Cardiac fibroblast (primary cell): ENCODE data around the gene PDZD2.
"Not testable (repeated sequence)": the region's sequence is repeated elsewhere in the genome, so short reads cannot be mapped to it uniquely, and the experiment has no call there.

Source experiments
- DNase-seq, 2 donors: peaks; one replicate each; pipeline versions ENCODE4 v3.0.0 to v3.0.0-alpha.2; 2010; ENCODE audit warnings: low read depth in 2 of 2
- H3K4me3 ChIP-seq, 2 donors: replicated peaks in 1 of 2; 1 replicate in 1 of 2; 2 replicates in 1 of 2; pipeline ENCODE4 v1.5.1; 2011; ENCODE audit warnings: low read depth in 2 of 2, low read length in 2 of 2, mild to moderate bottlenecking in 2 of 2, moderate library complexity in 1 of 2
- CTCF ChIP-seq: IDR thresholded peaks from one replicate; pipeline ENCODE4 v1.5.1; 2011; ENCODE audit warnings: low read depth, mild to moderate bottlenecking, low read length, inconsistent platforms

Gene PDZD2

DNA sequence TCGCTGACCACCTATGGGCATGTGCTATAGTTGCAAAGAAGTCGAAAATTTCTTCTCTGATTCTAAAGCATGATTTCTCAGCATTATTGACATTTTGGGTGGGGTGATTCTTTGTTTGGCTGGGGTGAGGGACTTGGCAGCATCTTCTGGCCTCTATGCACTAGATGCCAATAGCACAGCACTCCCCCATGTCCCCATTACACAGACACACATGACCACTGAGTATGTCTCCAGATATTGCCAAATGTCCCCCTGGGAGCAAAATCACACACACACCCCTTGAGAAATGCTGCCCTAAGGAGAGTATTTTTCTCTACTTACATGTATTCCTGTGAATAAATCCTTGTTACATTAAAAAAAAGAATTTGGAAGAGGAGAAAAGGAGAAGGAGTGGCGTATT, 89.1 kb downstream of the PDZD2 start:
- no peak for TF ChIP-seq CTCF

GRCh38 chr5:31728806-31729205, 89.9 kb downstream of the PDZD2 start:
- not testable (repeated sequence) for H3K4me3 ChIP-seq, DNase-seq

More for the DNA sequence above, 89.1 kb downstream of the PDZD2 start:
- no peak overlapping the region for H3K4me3 ChIP-seq
- DNase-seq, result no peak

DNA sequence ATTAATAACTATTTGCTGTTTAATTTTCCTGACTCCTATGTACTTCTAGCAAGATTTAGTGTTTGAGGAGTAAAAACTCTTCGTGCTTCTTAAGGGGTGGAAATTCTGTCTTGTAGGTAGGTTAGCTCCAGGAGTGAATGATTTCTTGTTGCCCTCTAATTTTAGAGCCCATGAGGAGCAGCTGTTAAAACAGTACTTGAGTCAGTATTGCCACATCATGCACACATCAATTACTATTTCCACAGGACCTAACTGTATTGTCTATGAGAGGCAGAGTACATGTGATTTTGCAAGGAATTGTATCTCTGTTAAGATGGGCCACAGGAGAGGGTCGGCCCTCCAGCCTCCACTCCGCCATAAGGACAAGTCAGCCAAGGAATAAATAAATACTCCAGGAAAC, 91.2 kb downstream of the PDZD2 start:
- no peak for DNase-seq
- no peak overlapping the region for H3K4me3 ChIP-seq
- no peak for TF ChIP-seq CTCF

DNA sequence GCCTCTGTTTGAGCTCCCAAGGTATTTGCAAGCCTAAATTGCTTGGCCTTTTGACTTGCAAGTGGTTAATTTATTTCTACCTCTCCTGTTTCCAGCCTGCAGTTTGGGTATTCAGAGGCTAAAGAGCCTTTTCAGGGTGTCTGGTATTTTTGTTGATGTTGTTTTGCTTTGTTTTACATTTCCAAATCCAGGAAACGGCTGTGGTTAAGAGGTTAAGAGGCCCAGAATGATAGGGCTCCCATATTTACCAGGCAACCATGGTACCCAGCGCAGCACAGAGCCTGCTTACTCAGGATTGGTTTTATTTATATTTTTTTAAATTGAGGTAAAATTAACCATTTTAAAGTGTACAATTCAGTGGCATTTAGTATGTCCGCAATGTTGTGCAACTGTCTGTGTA, 92.1 kb downstream of the PDZD2 start:
- DNase-seq, result no peak
- TF ChIP-seq CTCF, result no peak
- no peak overlapping the region for H3K4me3 ChIP-seq

DNA sequence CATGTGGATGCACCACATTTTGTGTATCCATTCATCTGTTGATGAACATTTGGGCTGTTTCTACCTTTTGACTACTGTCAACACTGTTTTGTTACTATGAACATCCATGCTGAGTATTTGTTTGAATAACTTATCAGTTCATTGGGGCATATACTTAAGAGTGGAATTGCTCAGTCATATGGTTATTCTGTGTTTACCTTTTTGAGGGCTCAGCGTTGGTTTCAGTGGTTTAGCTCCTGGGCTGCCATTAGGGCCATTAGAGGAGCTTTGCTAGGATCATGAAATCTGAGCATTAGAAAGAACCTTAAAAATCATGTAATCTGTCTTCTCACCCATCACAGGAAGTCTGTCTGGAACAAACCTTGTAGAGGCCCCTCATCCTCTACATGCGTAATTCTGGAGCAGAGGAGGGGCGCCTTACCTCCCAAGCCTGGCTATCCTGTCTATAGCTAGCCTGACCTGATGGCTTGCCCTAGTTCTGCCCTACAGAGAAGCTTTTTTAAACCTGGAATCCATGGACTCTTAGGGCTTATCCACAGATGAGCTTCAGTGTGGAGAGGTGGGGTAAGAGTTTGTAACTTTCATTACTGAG, 92.9 kb downstream of the PDZD2 start:
- DNase-seq, result no peak
- no peak overlapping the region for H3K4me3 ChIP-seq
- TF ChIP-seq CTCF, result no peak

GRCh38 chr5:31732821-31733220, 93.9 kb downstream of the PDZD2 start:
- not testable (repeated sequence) for DNase-seq, H3K4me3 ChIP-seq

DNA sequence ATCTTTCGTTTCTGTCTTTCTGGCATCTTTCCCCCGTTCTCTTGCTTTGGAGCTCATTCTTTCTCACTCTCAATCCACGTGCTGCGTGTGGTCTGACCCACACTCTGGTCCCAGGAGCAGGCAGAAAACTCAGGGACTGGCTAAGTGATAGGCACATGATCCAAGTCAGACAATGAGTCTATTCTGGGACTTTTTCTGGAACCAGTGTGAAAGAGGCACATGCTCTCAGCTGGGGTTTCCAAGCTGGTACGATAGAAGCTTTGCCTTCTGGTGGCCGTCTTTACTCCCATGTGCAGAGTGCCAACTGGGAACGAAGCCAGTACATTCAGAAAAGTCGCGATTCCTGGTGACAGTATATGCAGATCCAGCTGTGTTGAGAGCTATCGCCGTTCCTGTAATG, 94.4 kb downstream of the PDZD2 start:
- no peak for DNase-seq
- TF ChIP-seq CTCF, result no peak
- no peak overlapping the region for H3K4me3 ChIP-seq

GRCh38 chr5:31736127-31736526, 97.2 kb downstream of the PDZD2 start:
- no peak for TF ChIP-seq CTCF
- DNase-seq, result no peak
- no peak overlapping the region for H3K4me3 ChIP-seq
